HL-60 (cell line): ENCODE measurements around the gene DUS1L.

Source experiments
- CTCF ChIP-seq: IDR thresholded peaks from one replicate; pipeline ENCODE4 v1.5.1; 2011; ENCODE audit warnings: low read length, control low read depth, inconsistent platforms; ENCODE audit not compliant: insufficient read depth
- POLR2AphosphoS5 ChIP-seq: IDR thresholded peaks from 2 replicates; pipeline ENCODE4 v1.6.1; 2012; ENCODE audit warnings: low read depth
- SPI1 ChIP-seq: IDR thresholded peaks from 2 replicates; pipeline ENCODE4 v1.6.1; 2012; ENCODE audit warnings: low read depth, mild to moderate bottlenecking, borderline replicate concordance

GRCh38 chr17:82095777-82096708, 30.4 kb upstream of the DUS1L start:
- TF ChIP-seq POLR2AphosphoS5 (no peak), CTCF (no peak), SPI1 (no peak)
